Nucleus accumbens (tissue), 56 donors: ENCODE measurements around the gene PITPNM1.
A peak's percentile ranks its signal among the peaks of the same experiment; 100 is the strongest.
"Not testable (repeated sequence)": the region's sequence is repeated elsewhere in the genome, so short reads cannot be mapped to it uniquely, and the experiment has no call there.

Experiments
- DNase-seq, 56 donors: peaks; one replicate each; lab custom pipeline; 2025; lab: John Stamatoyannopoulos, UW

The PITPNM1 gene

DNA sequence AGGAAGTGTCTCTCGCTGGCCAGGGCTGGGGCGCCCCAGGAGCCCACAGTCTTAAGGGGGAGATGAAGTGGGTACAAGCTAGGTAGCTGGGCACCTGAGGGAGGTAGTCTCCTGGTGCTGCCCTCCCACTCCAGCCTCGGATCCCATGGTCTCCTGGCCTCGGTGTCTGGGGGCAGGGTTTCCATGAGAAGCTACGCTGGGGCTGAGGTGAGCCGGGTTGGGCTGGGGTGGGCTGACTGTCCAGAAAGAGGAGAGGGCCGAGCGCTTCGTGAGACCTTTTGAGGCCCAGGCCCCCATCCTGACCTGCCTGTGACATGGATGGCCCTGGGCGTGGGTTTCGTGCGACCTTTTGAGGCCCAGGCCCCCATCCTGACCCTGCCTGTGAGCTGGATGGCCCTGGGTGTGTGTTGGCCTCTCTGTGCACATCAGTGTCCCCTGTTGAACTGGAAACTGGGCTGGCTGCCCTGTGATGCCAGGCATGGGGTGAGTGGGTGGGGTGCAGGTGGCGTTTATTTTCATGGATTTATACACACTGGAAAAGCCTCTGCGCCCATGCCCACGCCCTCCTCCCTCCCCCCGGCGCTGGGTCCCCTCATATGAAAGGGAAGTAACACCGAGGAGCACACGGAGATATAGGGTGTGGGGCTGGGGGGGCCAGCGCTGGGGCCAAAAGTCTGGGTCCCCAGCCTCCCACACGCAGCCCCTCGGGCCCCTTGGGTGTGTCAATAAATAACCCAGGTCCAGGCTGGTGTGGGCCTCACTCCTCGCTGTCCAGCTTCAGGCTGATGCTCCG, 13.7 kb downstream of the PITPNM1 start:
- no peak for DNase-seq

DNA sequence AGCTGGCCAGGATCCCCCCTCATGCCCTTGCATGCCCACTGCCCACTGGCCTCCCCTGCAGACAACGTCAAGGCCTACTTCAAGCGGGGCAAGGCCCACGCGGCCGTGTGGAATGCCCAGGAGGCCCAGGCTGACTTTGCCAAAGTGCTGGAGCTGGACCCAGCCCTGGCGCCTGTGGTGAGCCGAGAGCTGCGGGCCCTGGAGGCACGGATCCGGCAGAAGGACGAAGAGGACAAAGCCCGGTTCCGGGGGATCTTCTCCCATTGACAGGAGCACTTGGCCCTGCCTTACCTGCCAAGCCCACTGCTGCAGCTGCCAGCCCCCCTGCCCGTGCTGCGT, 14.5 kb downstream of the PITPNM1 start:
- no peak for DNase-seq

DNA sequence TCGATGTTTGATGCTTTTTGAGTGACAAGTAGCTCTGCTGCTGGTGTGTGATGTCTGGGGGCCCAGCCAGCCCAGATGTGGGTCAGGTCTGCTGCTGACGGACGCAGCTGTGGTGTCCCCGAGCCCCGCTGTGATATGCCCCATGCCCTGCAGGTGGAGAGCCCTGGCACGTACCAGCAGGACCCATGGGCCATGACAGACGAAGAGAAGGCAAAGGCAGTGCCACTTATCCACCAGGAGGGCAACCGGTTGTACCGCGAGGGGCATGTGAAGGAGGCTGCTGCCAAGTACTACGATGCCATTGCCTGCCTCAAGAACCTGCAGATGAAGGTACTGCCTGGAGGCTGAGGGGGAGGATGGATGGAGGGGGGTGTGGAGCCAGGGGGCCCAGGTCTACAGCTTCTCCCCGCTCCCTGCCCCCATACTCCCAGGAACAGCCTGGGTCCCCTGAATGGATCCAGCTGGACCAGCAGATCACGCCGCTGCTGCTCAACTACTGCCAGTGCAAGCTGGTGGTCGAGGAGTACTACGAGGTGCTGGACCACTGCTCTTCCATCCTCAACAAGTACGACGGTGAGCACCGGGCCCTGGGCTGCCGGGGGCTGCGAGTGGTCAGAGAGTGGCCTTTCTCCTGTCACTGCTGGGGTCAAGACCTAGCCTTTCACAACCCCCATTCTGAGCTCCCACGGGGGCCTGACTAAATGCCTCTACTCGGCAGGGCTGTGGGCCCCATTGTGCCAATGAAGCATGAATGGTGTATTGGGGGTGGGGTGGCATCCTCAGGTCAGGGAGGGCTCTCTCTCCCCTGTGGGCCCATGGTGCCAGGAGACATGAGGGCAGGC, 15.1 kb downstream of the PITPNM1 start:
- no peak for DNase-seq

DNA sequence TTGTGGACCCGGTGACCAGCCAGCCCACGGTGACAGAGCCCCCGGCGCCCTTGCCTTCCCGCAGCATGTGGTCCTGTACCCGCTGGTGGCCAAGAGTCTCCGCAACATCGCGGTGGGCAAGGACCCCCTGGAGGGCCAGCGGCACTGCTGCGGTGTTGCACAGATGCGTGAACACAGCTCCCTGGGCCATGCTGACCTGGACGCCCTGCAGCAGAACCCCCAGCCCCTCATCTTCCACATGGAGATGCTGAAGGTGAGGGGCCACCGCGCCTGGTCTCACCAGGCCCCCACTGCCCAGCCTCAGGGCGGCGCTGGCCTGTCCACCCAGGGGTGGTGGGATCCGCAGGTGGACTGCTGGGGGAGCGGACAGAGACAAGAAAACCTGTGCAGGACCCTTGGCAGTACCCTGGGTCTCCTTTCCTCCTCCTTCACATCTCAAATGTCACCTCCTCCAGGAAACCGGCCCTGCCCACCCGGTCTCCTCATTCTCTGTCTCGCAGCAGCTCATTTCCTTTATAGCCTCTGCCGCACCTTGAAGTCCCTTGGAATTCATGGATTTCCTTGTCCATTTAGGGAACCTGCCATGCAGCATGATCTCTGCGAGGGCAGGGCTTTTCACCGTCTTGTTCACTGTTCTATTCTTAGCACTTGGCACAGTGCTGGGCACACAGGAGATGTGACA, 15.8 kb downstream of the PITPNM1 start:
- DNase-seq, result no peak

DNA sequence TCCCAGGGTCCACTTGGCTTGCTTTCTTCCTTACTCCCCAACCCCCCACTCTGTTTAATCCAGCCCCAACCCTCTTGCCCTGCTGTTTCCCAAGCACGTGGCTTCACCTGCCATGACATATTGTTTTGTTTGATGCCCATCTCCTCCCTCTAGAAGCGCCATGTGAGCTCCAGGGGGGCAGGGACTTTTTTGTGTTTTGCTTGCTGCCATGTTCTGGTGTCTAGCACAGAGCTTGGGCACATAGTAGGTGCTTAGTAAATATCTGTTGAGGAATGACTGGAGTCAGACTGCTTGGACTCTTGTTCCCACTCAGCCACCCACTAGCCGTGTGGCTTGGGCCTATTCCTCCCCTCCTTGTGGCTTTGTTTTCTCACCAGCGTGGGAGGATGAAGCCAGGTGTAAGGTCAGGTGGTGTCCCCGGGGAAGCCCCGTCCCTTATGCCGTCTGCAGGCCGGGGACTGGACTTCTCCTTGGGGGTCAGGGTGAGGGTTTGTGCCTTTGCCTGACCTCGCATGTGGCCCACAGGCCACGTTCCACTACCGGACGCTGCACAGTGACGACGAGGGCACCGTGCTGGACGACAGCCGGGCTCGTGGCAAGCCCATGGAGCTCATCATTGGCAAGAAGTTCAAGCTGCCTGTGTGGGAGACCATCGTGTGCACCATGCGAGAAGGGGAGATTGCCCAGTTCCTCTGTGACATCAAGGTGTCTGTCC, 18.5 kb downstream of the PITPNM1 start:
- DNase-seq, result no peak

DNA sequence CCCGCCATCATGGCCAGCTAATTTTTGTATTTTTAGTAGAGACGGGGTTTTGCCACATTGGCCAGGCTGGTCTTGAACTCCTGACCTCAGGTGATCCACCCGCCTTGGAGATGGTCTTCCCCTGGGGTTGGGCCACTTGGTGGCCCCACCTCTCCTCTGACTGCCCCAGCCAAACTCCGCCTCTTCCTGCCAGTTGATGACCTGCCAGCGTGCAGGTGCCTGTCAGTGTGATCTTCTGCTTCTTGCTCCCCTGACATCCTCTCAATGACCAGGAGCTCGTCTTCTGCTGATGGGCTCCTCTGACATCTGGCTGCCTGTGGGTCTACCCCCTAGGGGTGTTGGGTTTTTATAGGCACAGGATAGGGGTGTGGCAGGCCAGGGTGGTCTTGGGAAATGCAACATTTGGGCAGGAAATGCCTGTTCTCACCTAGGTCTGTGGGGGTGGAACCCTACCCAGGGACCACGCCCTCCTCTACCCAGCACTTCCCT, 19.2 kb downstream of the PITPNM1 start:
- DNase-seq, result not testable (repeated sequence)

DNA sequence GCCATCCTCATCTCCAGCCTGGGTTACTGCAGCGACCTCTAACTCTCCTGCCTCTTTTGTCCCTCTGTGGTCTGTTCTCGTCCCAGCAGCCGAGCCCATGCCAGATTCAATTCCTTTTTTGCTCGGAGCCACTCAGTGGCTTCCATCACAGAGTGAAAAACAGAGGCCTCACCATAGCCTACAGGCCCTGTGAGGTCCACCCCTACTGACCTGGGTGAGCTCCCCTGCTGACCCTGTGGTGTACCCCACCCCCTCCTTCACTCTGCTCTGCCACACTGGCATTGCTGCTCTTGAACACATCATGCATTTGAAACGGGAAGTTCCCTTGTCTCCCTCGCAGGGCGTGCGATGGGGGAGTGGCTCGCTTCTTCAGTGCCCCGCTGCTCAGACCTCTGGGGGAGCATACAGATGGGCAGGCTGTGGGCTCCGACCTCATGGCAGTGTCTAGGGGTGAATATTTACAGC, 20.3 kb downstream of the PITPNM1 start:
- peak in 4 of 56 donors; percentile 14 to 39 (median 26) for DNase-seq

DNA sequence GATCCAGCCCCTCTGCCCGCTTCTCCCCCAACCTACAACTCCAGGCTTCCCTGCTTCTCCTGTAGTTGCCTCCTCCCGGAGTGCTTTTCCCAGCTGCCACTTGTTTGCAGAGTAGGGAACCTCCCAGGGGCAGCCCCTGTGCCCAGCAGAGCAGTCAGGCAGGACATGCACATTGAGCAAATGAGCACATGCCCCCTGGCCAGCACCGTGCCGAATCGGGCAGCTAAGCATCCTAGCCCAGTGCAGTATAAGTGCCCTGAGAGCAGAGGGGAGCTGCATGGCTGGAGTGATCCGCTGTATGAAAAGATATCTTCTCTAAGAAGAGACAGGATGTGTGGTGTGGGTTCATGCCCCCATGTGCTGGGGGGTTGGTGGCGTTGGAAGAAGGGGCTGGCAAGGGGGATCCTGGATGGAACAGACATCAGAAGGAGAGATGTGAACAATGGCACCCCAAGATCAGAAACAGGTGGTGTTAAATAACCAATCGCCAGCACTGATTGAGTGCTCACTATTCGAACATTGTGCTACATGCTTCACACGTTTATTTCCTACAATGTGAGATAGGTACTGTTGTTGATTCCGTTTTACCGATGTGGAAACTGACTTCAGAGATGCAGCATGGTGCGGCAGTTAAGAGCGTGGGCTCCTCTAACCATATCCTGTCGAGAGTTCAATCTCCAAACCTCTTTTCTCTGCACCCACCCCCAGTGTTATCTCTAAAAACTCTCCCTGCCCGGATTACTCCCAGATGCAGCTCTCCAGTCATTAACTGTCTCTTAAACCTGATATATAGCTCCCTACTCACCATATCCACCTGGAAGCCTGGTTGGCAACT, 21.1 kb downstream of the PITPNM1 start:
- no peak for DNase-seq

DNA sequence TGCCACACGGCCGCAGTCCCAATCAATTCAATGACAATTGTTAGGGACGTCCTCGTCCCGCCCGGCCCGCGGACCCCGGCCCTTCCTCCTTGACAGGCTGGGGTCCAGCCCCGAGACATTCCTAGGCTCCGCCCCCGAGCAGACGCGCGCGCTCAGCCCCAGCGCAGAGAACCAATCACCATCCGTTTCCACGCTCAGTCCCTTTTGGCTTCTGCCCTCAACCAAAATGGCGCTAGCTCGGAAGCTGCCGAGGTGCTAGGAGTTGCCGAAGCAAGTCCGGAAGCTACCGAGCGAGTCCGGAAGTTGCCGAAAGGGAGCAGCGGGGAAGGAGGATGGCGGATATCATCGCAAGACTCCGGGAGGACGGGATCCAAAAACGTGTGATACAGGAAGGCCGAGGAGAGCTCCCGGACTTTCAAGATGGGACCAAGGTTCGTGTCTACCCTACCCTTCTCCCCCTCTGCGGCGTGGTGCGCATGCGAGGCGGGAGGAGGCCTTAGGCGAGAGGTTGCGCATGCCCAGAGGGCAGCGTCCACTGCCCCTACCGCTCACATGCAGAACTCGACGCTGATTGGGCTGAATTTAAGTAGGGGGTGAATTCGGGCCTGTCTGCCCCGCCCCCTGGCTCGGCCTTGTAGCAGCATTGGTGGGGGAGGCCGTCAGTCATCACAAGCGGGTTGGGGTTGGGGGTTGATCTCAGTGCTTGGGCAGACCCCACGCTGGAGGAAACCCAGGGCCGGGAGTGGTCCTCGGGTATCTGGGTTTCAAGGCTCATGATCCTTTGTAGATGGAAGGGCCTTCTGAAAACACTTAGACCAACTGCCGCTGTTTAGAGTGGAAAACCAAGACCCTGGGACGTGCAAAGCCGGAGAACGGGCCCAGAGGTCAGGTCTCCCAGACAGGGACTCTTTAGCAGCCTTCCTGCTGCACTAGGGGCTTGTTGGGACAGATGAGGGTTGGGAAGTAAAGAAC, 22.1 kb downstream of the PITPNM1 start, which contains the start of gene AIP:
AIP (plus strand) TSS at position 200 of the 972 bp plus-strand sequence; CDS start at position 333, 133 bp downstream.
- peak; percentile 75 to 100 (median 97) for DNase-seq

DNA sequence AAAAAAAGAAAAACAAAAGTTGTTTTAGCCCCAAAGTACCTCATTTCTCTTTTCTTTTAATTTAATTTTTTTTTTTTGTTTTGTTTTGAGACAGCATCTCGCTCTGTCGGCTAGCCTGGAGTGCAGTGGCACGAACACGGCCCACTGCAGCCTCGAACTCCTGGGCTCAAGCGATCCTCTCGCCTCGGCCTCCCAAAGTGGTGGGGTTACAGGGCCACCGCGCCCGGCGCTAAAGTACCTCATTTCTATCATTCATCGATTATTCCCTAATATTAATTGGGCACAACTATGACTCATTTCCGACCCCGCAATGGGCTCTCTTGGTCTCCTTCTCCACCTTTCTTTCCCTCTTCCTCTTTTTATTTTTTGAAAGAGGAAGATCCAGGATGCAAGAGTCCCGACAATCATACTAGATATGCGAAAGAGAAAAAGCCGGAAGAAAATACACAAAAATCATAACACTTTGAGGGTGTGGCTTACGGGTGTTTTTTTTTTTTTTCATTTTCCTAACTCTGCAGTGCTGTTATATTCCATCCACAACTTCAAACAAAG, 22.8 kb downstream of the PITPNM1 start:
- no peak for DNase-seq

DNA sequence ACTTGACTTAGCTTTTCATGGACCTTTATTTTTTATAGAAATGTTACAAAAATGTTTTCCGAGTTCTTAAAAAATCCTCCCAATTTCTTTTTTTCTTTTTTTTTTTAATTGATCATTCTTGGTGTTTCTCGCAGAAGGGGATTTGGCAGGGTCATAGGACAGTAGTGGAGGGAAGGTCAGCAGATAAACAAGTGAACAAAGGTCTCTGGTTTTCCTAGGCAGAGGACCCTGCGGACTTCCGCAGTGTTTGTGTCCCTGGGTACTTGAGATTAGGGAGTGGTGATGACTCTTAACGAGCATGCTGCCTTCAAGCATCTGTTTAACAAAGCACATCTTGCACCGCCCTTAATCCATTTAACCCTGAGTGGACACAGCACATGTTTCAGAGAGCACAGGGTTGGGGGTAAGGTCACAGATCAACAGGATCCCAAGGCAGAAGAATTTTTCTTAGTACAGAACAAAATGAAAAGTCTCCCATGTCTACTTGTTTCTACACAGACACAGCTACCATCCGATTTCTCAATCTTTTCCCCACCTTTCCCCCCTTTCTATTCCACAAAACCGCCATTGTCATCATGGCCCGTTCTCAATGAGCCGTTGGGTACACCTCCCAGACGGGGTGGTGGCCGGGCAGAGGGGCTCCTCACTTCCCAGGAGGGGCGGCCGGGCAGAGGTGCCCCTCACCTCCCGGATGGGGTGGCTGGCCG, 27.7 kb downstream of the PITPNM1 start:
- not testable (repeated sequence) for DNase-seq

DNA sequence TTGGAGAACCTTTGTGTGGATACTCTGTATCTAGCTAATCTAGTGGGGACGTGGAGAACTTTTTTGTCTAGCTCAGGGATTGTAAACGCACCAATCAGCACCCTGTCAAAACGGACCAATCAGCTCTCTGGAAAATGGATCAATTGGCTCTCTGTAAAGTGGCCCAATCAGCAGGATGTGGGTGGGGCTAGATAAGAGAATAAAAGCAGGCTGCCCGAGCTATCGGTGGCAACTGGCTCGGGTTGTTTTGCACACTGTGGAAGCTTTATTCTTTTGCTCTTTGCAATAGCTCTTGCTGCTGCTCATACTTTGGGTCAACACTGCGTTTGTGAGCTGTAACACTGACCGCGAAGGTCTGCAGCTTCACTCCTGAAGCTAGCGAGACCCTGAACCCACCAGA, 28.5 kb downstream of the PITPNM1 start:
- not testable (repeated sequence) for DNase-seq

DNA sequence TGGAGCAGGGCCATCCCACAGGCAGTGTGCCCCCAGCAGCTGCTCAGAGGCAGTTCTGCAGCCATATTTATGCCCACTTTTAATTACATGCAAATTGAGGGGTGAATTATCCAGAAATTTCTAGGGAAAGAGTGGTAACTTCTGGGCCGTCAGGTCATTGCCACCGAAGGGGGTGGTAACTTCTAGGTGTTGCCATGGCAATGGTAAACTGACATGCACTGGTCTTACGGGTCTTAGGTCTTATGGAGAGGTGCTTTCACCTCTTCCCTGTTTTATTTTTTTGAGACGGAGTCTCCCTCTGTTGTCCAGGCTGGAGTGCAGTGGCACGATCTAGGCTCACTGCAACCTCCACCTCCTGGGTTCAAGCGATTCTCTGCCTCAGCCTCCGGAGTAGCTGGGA, 32.3 kb downstream of the PITPNM1 start:
- no peak for DNase-seq

DNA sequence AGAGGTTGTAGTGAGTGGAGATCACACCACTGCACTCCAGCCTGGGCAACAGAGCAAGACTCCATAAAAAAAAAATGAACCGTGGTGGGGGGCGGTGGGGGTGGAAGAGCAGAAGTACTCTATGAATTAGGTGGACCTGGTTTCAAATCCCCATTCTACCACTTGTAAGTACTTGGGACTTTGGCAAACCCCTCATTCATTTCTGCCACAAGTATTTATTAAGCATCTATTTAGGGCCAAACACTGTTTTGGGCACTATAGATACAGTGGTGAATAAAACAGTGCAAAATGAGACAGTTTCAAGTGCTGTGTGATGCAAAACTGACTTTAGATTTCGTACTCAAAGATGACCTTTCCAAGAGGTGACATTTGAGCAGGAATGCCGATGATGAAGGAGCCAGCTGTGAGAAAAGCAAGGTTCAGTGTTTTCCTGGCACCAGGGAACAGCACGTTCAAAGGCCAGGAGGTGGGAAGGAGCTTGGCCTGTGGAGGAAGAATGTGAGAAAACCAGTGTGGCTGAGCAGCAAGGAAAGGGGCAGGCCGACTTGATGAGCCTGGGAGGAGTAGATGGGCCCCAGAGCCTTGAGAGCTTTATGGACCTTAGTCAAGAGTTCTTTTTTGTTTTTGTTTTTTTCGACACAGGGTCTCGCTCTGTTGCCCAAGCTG, 34.7 kb downstream of the PITPNM1 start:
- DNase-seq, result no peak

DNA sequence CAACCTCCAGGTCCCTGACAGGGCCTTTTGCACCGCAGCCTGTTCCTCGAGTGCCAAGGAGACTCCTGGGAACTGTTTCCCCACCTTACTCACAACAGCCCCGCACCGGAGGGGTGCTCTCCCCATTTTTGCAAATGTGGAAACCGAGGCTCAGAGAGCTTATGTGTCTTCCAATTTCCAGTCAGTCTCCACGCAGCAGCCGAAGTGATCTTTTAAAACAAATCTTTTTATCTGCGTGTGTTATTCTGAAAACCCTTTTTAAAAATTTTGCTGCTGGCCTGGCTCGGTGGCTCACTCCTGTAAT, 35.7 kb downstream of the PITPNM1 start:
- no peak for DNase-seq

DNA sequence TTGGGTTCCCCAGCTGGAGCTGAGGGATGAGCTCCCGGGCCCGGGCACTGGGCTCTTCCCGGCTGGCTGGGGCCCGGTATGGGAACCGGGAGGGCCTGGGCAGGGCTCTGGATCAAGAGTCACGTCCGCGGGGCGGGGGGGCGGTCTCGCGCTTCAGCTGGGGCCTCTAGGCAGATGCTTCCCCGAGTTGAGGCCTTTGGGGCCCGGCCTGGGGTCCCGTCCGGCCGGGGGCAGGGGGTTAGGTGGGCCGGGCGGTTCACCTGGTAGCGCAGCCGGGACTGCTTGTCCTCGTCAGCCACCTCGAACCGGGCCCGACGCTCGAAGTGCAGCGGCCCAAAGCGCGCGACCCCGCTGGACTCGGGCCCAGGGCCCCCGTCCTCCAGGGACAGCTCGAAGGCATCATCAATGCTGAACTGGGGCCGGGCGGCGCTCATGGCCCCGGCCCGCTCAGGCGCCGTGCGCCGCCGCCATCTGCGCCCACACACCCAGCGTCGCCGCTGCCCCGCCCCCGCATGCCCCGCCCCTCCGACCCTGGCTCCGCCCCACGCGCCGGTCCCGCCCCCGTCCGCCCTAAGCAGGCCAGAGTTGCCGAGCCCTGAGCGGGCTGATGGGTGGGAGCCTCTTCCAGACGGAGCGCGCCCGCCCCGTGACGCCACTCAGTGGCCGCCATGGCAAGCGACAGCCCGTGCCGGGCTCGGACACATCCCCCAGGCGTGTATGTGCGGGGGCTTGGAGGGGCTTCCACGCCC, 36.2 kb downstream of the PITPNM1 start, which contains the start of gene TMEM134:
TMEM134 (minus strand) TSS at position 493 of the 749 bp plus-strand sequence; CDS start at position 434, 59 bp downstream.
- peak; percentile 50 to 97 (median 90) for DNase-seq
